SK-N-SH (cell line): Measurements from ENCODE around the gene LRSAM1. TPM values are rescaled to one million over a fixed set of nuclear protein-coding genes. Genes with fewer than 3 reads are reported as not detected.

ENCODE experiments used
- CTCF ChIA-PET: fragments of 300-600, 350-600 bp; formaldehyde crosslinking; extraction: SDS; loops from one replicate; lab custom pipeline; 2021; lab: Yijun Ruan, JAX
- POLR2A ChIA-PET: fragments of 350-600 bp; sonication (Branson Sonifier 250); formaldehyde crosslinking; extraction: SDS; loops from one replicate; lab custom pipeline; 2020; ENCODE audit warnings: antibody characterized with exemption, inconsistent platforms; lab: Yijun Ruan, JAX
- DNase-seq: peaks from one replicate; pipeline ENCODE4 v3.0.0; 2012
- H2AFZ ChIP-seq: fragments of 200-600 bp; sonication (generic); 2 replicates; pipeline ENCODE4 v1.8.1; 2016; ENCODE audit warnings: antibody characterized with exemption, mild to moderate bottlenecking, low read depth
- H3F3A ChIP-seq: fragments of 200-600 bp; sonication (generic); replicated peaks from 2 replicates; pipeline ENCODE3; 2016; ENCODE audit warnings: antibody characterized with exemption, mild to moderate bottlenecking; ENCODE audit not compliant: insufficient read depth
- H3K27ac ChIP-seq, 2 experiments: fragments of 200-500 bp in 1 of 2; fragments of 200-600 bp in 1 of 2; sonication (Bioruptor generic) in 1 of 2; sonication (generic), shearing (Covaris generic) in 1 of 2; 2 replicates each; pipeline versions ENCODE4 v1.5.1 to v1.6.1; 2014 to 2016; ENCODE audit warnings: low read depth in 2 of 2, inconsistent platforms in 1 of 2, low read length in 1 of 2, mild to moderate bottlenecking in 1 of 2, mixed read lengths in 1 of 2
- H3K27me3 ChIP-seq: fragments of 200-600 bp; sonication (generic), shearing (Covaris generic); 2 replicates; pipeline ENCODE4 v1.6.1; 2016; ENCODE audit warnings: mixed run types; ENCODE audit not compliant: insufficient read depth
- H3K36me3 ChIP-seq, 2 experiments: fragments of 200-500 bp in 1 of 2; fragments of 200-600 bp in 1 of 2; sonication (Bioruptor generic) in 1 of 2; sonication (generic) in 1 of 2; replicated peaks in 1 of 2; 2 replicates each; pipeline versions ENCODE3 to v1.5.1; 2014 to 2016; ENCODE audit warnings: low read length in 1 of 2, mild to moderate bottlenecking in 1 of 2; ENCODE audit not compliant: insufficient read depth in 2 of 2, control insufficient read depth in 1 of 2
- H3K4me1 ChIP-seq, 2 experiments: fragments of 200-500 bp in 1 of 2; fragments of 200-600 bp in 1 of 2; sonication (Bioruptor generic) in 1 of 2; sonication (generic), shearing (Covaris generic) in 1 of 2; 2 replicates each; pipeline versions ENCODE4 v1.5.1 to v1.6.1; 2014 to 2016; ENCODE audit warnings: low read depth in 1 of 2, low read length in 1 of 2, mixed run types in 1 of 2; ENCODE audit not compliant: insufficient read depth in 2 of 2, control insufficient read depth in 1 of 2
- H3K4me2 ChIP-seq: fragments of 200-600 bp; sonication (generic), shearing (Covaris generic); 2 replicates; pipeline ENCODE4 v1.6.1; 2017; ENCODE audit warnings: mixed run types
- H3K4me3 ChIP-seq, 2 experiments: fragments of 200-500 bp in 1 of 2; fragments of 200-600 bp in 1 of 2; sonication (Bioruptor generic) in 1 of 2; sonication (generic), shearing (Covaris generic) in 1 of 2; 2 replicates each; pipeline versions ENCODE4 v1.5.1 to v1.8.1; 2014 to 2016; ENCODE audit warnings: low read depth in 2 of 2, inconsistent platforms in 1 of 2, low read length in 1 of 2, mild to moderate bottlenecking in 1 of 2, mixed read lengths in 1 of 2, moderate library complexity in 1 of 2
- H3K79me2 ChIP-seq: fragments of 200-600 bp; sonication (generic); 2 replicates; pipeline ENCODE4 v1.8.1; 2017; ENCODE audit warnings: mild to moderate bottlenecking; ENCODE audit not compliant: insufficient read depth
- H3K9ac ChIP-seq: fragments of 200-600 bp; sonication (generic); 2 replicates; pipeline ENCODE4 v1.6.1; 2017; ENCODE audit warnings: mixed run types
- H3K9me2 ChIP-seq: fragments of 200-600 bp; sonication (generic); 2 replicates; pipeline ENCODE4 v1.6.1; 2017; ENCODE audit warnings: mixed run types
- H3K9me3 ChIP-seq: fragments of 200-600 bp; sonication (generic); 2 replicates; pipeline ENCODE4 v1.6.1; 2017; ENCODE audit warnings: mixed run types, mild to moderate bottlenecking, moderate library complexity
- H4K20me1 ChIP-seq: fragments of 200-600 bp; sonication (generic); 2 replicates; pipeline ENCODE4 v1.6.1; 2017; ENCODE audit warnings: mild to moderate bottlenecking, mixed run types; ENCODE audit not compliant: insufficient read depth
- CHD2 ChIP-seq: fragments of 150-350 bp; IDR thresholded peaks from 2 replicates; pipeline ENCODE4 v1.6.1; 2018; ENCODE audit warnings: low read length; ENCODE audit not compliant: partially characterized antibody
- ELF1 ChIP-seq: IDR thresholded peaks from 2 replicates; pipeline ENCODE4 v1.4.0; 2012
- EP300 ChIP-seq, 2 experiments: IDR thresholded peaks; 2 replicates each; pipeline versions ENCODE4 v1.4.0 to v1.6.1; 2012; ENCODE audit warnings: borderline replicate concordance in 1 of 2, low read depth in 1 of 2, low read length in 1 of 2
- EZH2phosphoT487 ChIP-seq: fragments of 200-600 bp; sonication (generic); IDR thresholded peaks from 2 replicates; pipeline ENCODE4 v1.6.1; 2017; ENCODE audit warnings: low read depth, mixed run types, mild to moderate bottlenecking, antibody characterized with exemption, moderate library complexity, borderline replicate concordance
- FOSL2 ChIP-seq: IDR thresholded peaks from 2 replicates; pipeline ENCODE4 v1.4.0; 2012; ENCODE audit warnings: low read depth, mild to moderate bottlenecking, moderate library complexity, borderline replicate concordance
- GATA2 ChIP-seq: sonication (generic); formaldehyde crosslinking; IDR thresholded peaks from 2 replicates; pipeline ENCODE4 v1.5.0; 2020; ENCODE audit warnings: mild to moderate bottlenecking, missing genetic modification reagents
- IRF3 ChIP-seq: fragments of 150-350 bp; IDR thresholded peaks from 2 replicates; pipeline ENCODE4 v1.6.1; 2016; ENCODE audit warnings: mild to moderate bottlenecking, low read depth, low read length
- JUND ChIP-seq: IDR thresholded peaks from 2 replicates; pipeline ENCODE4 v1.4.0; 2012
- MXI1 ChIP-seq: IDR thresholded peaks from 2 replicates; pipeline ENCODE4 v1.6.1; 2012; ENCODE audit warnings: mild to moderate bottlenecking, low read depth, low read length, improper control_type of control experiment
- NRF1 ChIP-seq: IDR thresholded peaks from 2 replicates; pipeline ENCODE4 v1.6.1; 2012; ENCODE audit warnings: low read depth, mild to moderate bottlenecking, low read length
- POLR2AphosphoS5 ChIP-seq: IDR thresholded peaks from 2 replicates; pipeline ENCODE4 v1.6.1; 2012; ENCODE audit warnings: low read depth, low read length
- RAD21 ChIP-seq: IDR thresholded peaks from 2 replicates; pipeline ENCODE4 v1.6.1; 2012; ENCODE audit warnings: mild to moderate bottlenecking, low read length
- RFX5 ChIP-seq: IDR thresholded peaks from 2 replicates; pipeline ENCODE4 v1.6.1; 2012; ENCODE audit warnings: mild to moderate bottlenecking, improper control_type of control experiment, low read length
- RXRA ChIP-seq: IDR thresholded peaks from 2 replicates; pipeline ENCODE4 v1.4.0; 2012; ENCODE audit warnings: low read depth, mild to moderate bottlenecking, borderline replicate concordance
- SMC3 ChIP-seq: IDR thresholded peaks from 2 replicates; pipeline ENCODE4 v1.6.1; 2012; ENCODE audit warnings: low read depth, low read length, improper control_type of control experiment
- TEAD4 ChIP-seq: IDR thresholded peaks from 2 replicates; pipeline ENCODE4 v1.4.0; 2012; ENCODE audit warnings: mild to moderate bottlenecking, borderline replicate concordance; ENCODE audit not compliant: insufficient read depth
- USF2 ChIP-seq: fragments of 150-350 bp; IDR thresholded peaks from 2 replicates; pipeline ENCODE4 v1.6.1; 2017; ENCODE audit warnings: antibody characterized with exemption, low read length, low read depth, borderline replicate concordance
- YY1 ChIP-seq: IDR thresholded peaks from 2 replicates; pipeline ENCODE4 v1.4.0; 2012; ENCODE audit warnings: low read depth, mild to moderate bottlenecking
- WGBS: methylation state at CpG from one replicate; pipeline ENCODE4 v1.1.6; 2017; ENCODE audit warnings: low lambda C conversion rate; 5-methylcytosine and 5-hydroxymethylcytosine counted together
- polyA plus RNA-seq, 3 experiments: library from polyadenylated mRNA; depleted of rRNA; stranded (reverse); fragments of >200 nt; gene quantifications; 2 replicates each; pipeline ENCODE4 v1.2.3, GENCODE V29; 2012

The LRSAM1 gene
- polyA plus RNA-seq, 1 of the 3 experiments (the other 2 are of a cell fraction): 8.0 TPM

- Histone ChIP-seq H3K36me3 (peaks cover 55 to 61% of the 10 kb centered on the region in 2 experiments), H4K20me1 (no peaks in the 10 kb centered on the region), H3K9me3 (no peaks in the 10 kb centered on the region), H3K9me2 (no peaks in the 10 kb centered on the region)
- 99% methylated on average over 9 of the region's 9 CpGs for WGBS
- no peak for TF ChIP-seq RXRA
- no peak for TF ChIP-seq EZH2phosphoT487
- TF ChIP-seq JUND: no peak
- no peak for TF ChIP-seq RAD21
- TF ChIP-seq CHD2: no peak
- TF ChIP-seq TEAD4: no peak
- TF ChIP-seq POLR2AphosphoS5: no peak
- no peak for TF ChIP-seq GATA2
- no peak for TF ChIP-seq RFX5
- TF ChIP-seq ELF1: no peak
- no peak for TF ChIP-seq SMC3
- TF ChIP-seq IRF3: no peak
- TF ChIP-seq FOSL2: no peak
- no peak for TF ChIP-seq EP300 (IDR thresholded peaks at IDR 0.05; ENCODE audit: borderline replicate concordance in 1 of 2, low read depth in 1 of 2, low read length in 1 of 2)
- TF ChIP-seq YY1: no peak
- TF ChIP-seq MXI1: no peak
- no peak for TF ChIP-seq NRF1
- TF ChIP-seq USF2: no peak
- TF ChIP-seq, all 33 proteins: peak for 0
- no peak for DNase-seq
- ChIA-PET CTCF (interaction anchor here (1.0 kb wide), 1 partner anchor 11 kb away, joined by 3 read pairs; no protein-coding TSS in a partner anchor), POLR2A (no interaction called here)
- H3K4me3 ChIP-seq: no peak overlapping the region
- no peak overlapping the region for H3K27ac ChIP-seq
- H3K4me2 ChIP-seq: no peak overlapping the region
- H2AFZ ChIP-seq: no peak overlapping the region
- H3K27me3 ChIP-seq: no peaks in the 10 kb centered on the region
- H3K9ac ChIP-seq: no peak overlapping the region
- H3K4me1 ChIP-seq: no peaks in the 10 kb centered on the region
- H3F3A ChIP-seq: peaks cover 13% of the 10 kb centered on the region
- H3K79me2 ChIP-seq: no peaks in the 10 kb centered on the region; the same call in 1 of the 2 replicates
Measured at GRCh38 chr9:127438394-127438793, 12.9 kb upstream of the LRSAM1 start.
